HG03103 (cell line): ENCODE measurements around the gene VPS13A.
"Not testable (repeated sequence)": the region's sequence is repeated elsewhere in the genome, so short reads cannot be mapped to it uniquely, and the experiment has no call there.

ENCODE experiments used
- ATAC-seq: cut with Tn5 transposase; IDR thresholded peaks from one replicate; pipeline ENCODE4 v1.9.1; 2021; ENCODE audit warnings: low read depth; ENCODE audit not compliant: unreplicated experiment

Gene VPS13A

GRCh38 chr9:77421506-77422265 is 244.4 kb downstream of the VPS13A start:
- no peak for ATAC-seq

GRCh38 chr9:77422969-77423368 is 245.6 kb downstream of the VPS13A start:
- ATAC-seq, result no peak

GRCh38 chr9:77423841-77424240 is 246.5 kb downstream of the VPS13A start:
- ATAC-seq, result no peak

- ATAC-seq, result no peak
These were observed 247.7 kb downstream of the VPS13A start for GRCh38 chr9:77424993-77425392.

- ATAC-seq, result no peak
These were observed 249.4 kb downstream of the VPS13A start for GRCh38 chr9:77426712-77427111.

- no peak for ATAC-seq
These were observed 250.1 kb downstream of the VPS13A start for GRCh38 chr9:77427256-77427927.

- ATAC-seq, result no peak
These were observed 252.6 kb downstream of the VPS13A start for GRCh38 chr9:77429928-77430327.

- ATAC-seq, result no peak
These were observed 254.7 kb downstream of the VPS13A start for GRCh38 chr9:77432053-77432452.

- peak; percentile 86 for ATAC-seq
These were observed 256.5 kb downstream of the VPS13A start for GRCh38 chr9:77433675-77434445.

- ATAC-seq, result no peak
These were observed 257.9 kb downstream of the VPS13A start for GRCh38 chr9:77435277-77435676.

GRCh38 chr9:77435688-77436087 is 258.4 kb downstream of the VPS13A start:
- ATAC-seq, result no peak

GRCh38 chr9:77438653-77439052 is 261.3 kb downstream of the VPS13A start:
- no peak for ATAC-seq

- no peak for ATAC-seq
These were observed 262.7 kb downstream of the VPS13A start for GRCh38 chr9:77440057-77440456.

GRCh38 chr9:77441124-77441523 is 263.8 kb downstream of the VPS13A start:
- not testable (repeated sequence) for ATAC-seq

- no peak for ATAC-seq
These were observed 265.1 kb downstream of the VPS13A start for GRCh38 chr9:77442436-77442835.

GRCh38 chr9:77447646-77448045 is 270.3 kb downstream of the VPS13A start:
- ATAC-seq, result no peak

- no peak for ATAC-seq
These were observed 272.1 kb downstream of the VPS13A start for GRCh38 chr9:77449240-77450084.

GRCh38 chr9:77450085-77450475 is 272.7 kb downstream of the VPS13A start:
- ATAC-seq, result no peak

- no peak for ATAC-seq
These were observed 274.2 kb downstream of the VPS13A start for GRCh38 chr9:77451507-77451906.

GRCh38 chr9:77453825-77454647 is 276.7 kb downstream of the VPS13A start:
- ATAC-seq, result no peak
